ENCODE results near the gene DOHH.
A peak's percentile ranks its signal among the peaks of the same experiment; 100 is the strongest.

DOHH gene

DNA sequence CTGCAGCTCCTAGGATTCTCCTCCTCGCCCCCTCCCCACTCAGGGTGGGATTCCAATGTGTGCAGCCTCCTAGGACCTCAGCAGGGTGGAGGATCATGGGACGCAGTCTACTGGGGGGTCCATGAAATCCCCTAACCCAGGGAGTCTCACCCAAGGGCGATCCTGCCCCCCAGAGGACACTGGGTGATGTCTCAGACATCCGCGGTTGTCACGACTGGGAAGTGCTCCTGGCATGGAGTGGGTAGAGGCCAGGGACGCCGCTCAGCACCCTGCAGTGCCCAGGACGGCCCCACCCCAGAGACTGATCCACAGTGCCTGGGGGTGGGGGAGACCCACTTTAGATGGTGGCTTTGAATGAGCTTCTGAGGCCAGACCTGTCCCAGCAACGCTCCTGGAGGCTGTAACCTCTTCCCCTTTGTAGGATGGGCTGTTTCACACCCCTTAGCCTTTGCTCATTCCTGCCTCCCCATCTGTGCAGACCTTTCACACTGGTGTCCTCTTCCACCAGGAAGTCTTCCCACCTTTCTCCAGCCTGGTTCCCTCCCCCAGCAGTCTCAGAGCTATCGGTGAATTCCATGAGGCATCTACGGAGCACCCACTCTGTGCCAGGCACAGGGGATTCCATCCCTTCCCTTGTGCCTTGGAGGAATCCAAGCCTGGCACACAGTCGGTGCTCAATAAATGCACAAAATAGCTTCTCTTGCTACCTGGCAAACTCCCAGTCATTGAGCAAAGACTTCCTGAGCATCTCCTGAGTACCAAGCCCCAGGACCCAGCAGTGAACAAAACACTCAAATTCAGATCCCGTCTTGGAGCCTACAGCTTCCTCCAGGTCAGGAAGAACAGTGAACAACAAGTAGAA, 30.6 kb downstream of the DOHH start:
- Histone ChIP-seq H3K4me3 (no peak overlapping the region), H3K27ac (peak overlapping the region; percentile 94 to 98)

DNA sequence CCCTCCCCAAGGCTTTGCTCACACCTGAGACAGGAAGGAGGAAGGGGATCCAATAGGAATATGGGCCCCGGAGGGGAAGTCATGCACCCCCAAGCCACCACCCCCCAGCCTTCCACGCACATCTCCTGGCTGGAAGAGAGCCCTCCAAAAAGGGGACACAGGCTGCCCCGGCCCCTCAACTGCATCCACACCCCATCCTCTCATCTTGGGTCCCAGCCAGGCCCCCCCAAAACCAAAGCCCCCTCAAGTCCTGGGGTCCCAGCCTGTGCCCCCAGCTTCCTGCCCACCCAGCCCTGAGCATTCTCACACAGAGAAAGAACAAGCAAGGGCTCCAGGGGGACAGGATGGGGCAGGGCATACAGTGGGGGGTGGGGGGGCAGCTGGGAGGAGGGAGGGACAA, 32.3 kb downstream of the DOHH start:
- Histone ChIP-seq H3K27me3 (no peaks in the 10 kb centered on the region), H3K4me3 (no peak overlapping the region), H3K27ac (peak overlapping the region; percentile 94 to 98), H3K9me3 (no peaks in the 10 kb centered on the region), H3K4me1 (peaks cover 10 to 90% (median 74%) of the 10 kb centered on the region in 4 donors), H3K36me3 (peaks cover 11 to 16% (median 13%) of the 10 kb centered on the region in 3 donors)
- TF ChIP-seq, protein P1, sequence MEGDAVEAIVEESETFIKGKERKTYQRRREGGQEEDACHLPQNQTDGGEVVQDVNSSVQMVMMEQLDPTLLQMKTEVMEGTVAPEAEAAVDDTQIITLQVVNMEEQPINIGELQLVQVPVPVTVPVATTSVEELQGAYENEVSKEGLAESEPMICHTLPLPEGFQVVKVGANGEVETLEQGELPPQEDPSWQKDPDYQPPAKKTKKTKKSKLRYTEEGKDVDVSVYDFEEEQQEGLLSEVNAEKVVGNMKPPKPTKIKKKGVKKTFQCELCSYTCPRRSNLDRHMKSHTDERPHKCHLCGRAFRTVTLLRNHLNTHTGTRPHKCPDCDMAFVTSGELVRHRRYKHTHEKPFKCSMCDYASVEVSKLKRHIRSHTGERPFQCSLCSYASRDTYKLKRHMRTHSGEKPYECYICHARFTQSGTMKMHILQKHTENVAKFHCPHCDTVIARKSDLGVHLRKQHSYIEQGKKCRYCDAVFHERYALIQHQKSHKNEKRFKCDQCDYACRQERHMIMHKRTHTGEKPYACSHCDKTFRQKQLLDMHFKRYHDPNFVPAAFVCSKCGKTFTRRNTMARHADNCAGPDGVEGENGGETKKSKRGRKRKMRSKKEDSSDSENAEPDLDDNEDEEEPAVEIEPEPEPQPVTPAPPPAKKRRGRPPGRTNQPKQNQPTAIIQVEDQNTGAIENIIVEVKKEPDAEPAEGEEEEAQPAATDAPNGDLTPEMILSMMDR (IDR thresholded peaks at IDR 0.05) = no peak
- intact Hi-C loops (cut with DNase I; ENCODE audit: low total_unique reads) = loop anchor here (5.0 to 10.0 kb wide), 2 partner anchors 36 to 137 kb away; partner anchors contain the start of gene TBXA2R
- DNase-seq = no peak

More for the DNA sequence above, 30.6 kb downstream of the DOHH start:
- no peaks in the 10 kb centered on the region for H3K36me3 ChIP-seq
- intact Hi-C loops (cut with DNase I; ENCODE audit: low total_unique reads) = loop anchor here (2.0 to 10.0 kb wide), 3 partner anchors 38 to 141 kb away; partner anchors contain the start of gene TBXA2R
- H3K27me3 ChIP-seq = peaks cover 0 to 6% of the 10 kb centered on the region in 2 donors
- H3K9me3 ChIP-seq = no peaks in the 10 kb centered on the region
- H3K4me1 ChIP-seq = peaks cover 5 to 73% (median 59%) of the 10 kb centered on the region in 4 donors
- DNase-seq = no peak
- TF ChIP-seq, protein P1 (IDR thresholded peaks at IDR 0.05) = no peak

DNA sequence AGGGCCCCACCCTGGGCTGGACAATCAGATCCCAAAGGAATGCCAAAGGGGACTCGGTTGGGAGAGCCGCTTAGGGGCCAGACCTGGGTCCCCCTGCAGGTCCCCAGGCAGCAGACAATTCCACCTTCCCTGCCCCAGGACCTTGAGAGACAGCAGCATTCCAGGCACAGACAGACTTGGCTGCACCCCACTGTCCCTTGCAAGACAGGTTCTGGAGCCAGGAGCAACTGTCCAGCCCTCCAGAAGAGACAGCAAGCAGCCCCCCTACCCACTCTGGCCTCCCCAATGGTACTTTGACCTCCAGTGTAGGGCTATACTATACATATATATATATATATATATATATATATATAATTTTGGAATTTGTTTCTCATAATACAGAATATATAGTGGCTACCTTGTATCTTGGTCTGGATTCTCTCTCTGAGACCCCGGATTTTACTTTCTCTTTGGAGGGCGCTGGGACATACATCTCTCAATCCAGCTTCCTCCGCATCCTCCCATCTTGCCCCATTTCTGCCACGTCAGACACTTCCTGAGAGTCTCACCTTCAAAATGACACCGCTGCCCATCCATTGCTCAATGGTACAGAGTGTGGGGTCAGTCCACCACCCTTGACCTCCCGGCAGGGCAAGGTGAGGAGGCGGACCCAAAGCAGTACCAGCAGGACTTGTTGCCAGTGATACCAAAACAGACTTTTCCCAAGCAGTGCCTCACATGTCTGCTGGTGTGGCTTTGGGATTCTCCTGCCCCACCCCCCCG, 32.9 kb downstream of the DOHH start:
- intact Hi-C loops (cut with DNase I; ENCODE audit: low total_unique reads) = loop anchor here (5.0 to 10.0 kb wide), 2 partner anchors 35 to 137 kb away; partner anchors contain the start of gene TBXA2R
- DNase-seq = no peak
- no peaks in the 10 kb centered on the region for H3K9me3 ChIP-seq
- H3K27ac ChIP-seq = peak overlapping the region; percentile 94 to 98
- H3K4me1 ChIP-seq = peaks cover 10 to 91% (median 76%) of the 10 kb centered on the region in 4 donors
- H3K4me3 ChIP-seq = no peak overlapping the region
- H3K27me3 ChIP-seq = no peaks in the 10 kb centered on the region
- H3K36me3 ChIP-seq = peaks cover 15 to 22% (median 19%) of the 10 kb centered on the region in 3 donors
- TF ChIP-seq, protein P1 (IDR thresholded peaks at IDR 0.05) = no peak

DNA sequence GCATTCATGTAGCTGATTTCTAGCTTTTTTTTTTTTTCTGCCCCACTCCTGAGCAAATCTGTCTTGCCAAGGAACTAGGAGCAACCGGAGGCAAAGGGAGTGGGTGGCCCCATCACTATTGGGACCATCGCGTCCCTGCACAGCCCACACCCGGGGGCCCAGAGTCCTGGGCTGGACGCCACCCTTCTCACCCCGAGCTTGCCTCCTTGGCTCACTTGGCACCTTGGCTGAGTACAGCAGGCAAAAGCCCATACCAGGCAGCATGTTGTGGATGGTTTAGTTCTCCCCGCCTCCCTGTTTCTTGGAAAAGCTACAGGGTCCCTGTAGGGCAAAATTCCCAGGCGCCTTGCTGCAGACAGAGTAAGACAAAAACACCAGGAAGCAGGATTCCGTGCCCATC, 33.8 kb downstream of the DOHH start:
- intact Hi-C loops (cut with DNase I; ENCODE audit: low total_unique reads) = loop anchor here (5.0 to 10.0 kb wide), 2 partner anchors 34 to 138 kb away; partner anchors contain the start of gene TBXA2R
- H3K4me1 ChIP-seq = peaks cover 5 to 83% (median 68%) of the 10 kb centered on the region in 4 donors
- H3K4me3 ChIP-seq = no peak overlapping the region
- TF ChIP-seq, protein P1 (IDR thresholded peaks at IDR 0.05) = no peak
- H3K36me3 ChIP-seq = peaks cover 19 to 25% (median 20%) of the 10 kb centered on the region in 3 donors
- DNase-seq = peak; percentile 77 to 97
- no peaks in the 10 kb centered on the region for H3K9me3 ChIP-seq
- H3K27ac ChIP-seq = peak overlapping the region; percentile 94 to 98
- H3K27me3 ChIP-seq = no peaks in the 10 kb centered on the region

DNA sequence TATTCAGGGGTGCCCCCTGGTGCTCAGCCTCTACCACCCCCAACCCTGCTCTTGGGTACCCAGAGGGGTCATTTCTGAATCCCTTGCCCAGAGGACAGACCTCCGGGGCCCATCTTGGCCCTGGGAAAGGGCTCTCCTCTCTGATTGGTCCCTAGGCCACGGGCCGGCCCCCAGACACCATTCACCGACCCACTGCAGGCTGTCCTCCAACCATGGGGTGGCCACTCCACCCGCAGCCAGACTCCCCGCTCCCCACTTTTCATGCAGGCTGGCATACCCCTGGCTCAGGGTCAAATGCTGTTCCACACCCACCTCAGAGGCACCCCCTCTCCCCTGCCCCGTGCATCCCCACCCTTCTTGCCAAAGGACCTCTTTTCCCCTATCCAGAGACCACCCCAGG, 34.9 kb downstream of the DOHH start:
- H3K27ac ChIP-seq = peak overlapping the region; percentile 94 to 98
- no peak overlapping the region for H3K4me3 ChIP-seq
- no peaks in the 10 kb centered on the region for H3K27me3 ChIP-seq
- DNase-seq = no peak
- TF ChIP-seq, protein P1 (IDR thresholded peaks at IDR 0.05) = no peak
- H3K4me1 ChIP-seq = peaks cover 5 to 86% (median 70%) of the 10 kb centered on the region in 4 donors
- intact Hi-C loops (cut with DNase I; ENCODE audit: low total_unique reads) = loop anchor here (5.0 to 10.0 kb wide), 2 partner anchors 33 to 139 kb away; partner anchors contain the start of gene TBXA2R
- no peaks in the 10 kb centered on the region for H3K9me3 ChIP-seq
- peaks cover 19 to 33% (median 20%) of the 10 kb centered on the region in 3 donors for H3K36me3 ChIP-seq

All from tibial artery (tissue), 4 donors.